Activated naive CD8-positive, alpha-beta T cell treated with anti-CD3 and anti-CD28 coated beads, Interleukin-2, amount 50 U/mL, for 16 hours (primary cell): ENCODE measurements around the gene PLEKHA7.

Source experiments
- DNase-seq: peaks from one replicate; pipeline ENCODE4 v3.0.0-alpha.2; 2020; ENCODE audit warnings: low read depth, low spot score

Gene PLEKHA7

DNA sequence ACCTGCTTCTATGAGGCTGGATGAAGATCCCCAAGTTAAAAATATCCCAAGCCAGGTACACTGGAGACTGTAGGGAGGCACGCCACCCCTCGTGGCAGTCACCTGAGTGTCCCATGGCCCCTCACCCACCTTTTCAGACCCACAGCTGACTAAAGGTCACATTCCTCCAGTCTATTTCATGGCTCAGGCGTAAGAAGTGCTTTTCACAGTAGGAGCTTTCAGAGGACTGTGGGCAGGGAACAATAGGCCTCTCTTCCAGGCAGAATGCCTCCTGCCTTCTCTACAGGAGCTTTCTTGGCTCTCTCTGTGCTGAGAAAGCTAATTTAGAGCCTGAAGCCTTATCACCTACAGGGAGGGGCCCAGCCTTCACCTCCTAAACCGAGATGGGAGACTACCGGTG lies 201.9 kb downstream of the PLEKHA7 start:
- DNase-seq: no peak

DNA sequence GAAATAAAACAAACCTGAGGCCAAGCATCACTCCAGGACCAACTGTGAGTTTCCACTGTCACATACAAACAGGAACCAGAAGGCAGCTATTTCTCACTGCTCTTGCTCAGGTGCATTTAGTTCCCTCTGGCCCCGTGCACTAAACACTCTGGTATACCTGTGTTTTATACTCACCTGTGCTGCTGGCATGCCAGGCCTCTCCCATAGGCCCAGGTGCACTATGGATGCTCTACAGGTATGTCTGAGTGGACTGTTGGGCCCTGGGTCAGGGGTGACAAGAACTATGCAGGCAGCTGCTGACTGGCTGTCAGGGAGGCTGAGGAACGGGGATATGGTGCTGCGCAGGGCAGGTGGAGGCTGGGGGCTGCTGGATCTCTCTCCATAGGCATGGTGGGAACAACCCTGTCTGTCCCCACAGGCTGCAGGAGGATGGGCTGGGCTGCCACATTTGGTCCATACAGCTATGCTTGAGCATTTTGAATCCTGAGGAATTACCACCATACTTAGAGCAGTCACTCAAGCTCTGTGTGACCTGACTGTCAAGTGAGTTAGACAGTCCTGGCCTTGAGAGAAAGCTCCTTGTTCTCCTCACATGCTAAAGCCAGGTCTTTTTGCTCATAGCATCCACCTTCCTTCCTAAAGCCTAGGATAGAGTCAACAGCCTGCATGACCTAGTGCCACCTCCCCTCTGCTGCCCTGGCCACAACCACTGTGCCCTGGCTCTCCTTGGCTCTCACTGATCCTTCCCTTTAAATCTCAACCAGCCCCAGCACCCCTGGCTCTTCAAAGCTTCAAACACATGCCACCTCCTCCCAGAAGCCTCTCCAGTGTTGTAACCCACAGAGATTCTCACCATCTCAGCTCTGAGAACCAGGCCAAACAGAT lies 202.8 kb downstream of the PLEKHA7 start:
- no peak for DNase-seq

DNA sequence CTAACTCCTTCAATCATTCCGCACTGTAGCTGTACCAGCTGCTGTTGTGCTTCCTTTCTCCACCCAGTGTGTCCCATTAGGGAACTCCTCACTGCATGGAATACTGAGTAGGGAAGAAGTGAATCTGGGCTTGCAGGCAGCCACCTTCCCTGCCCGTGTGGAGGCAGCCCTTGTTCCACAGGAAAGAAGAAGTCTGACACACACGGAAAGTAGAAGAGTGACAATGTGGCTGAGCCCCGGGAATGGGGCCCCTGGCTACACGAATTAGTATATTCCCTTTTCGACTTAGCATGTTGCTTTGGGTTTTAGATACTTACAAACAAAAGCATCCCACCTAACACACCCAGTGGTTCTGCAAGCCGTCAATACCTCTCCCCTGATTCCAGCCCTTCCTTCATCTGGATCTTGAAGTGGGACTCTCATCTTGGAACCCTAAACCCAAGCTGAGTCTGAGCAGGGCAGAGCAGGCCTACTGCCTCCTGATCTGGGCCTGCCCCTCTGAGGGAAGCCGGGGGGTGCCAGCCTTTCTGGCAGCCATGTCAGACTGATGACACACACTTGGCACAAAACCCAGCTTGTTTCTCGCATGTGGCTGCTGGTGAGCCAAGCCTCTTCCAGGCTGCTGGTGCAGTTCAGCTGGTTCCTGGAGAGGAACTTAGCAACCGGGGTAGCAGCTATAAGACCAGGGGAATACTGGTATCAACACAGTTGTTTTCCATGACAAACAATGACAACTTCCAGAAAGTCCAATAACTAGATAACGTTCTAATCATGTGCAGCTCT lies 204.1 kb downstream of the PLEKHA7 start:
- DNase-seq: no peak

DNA sequence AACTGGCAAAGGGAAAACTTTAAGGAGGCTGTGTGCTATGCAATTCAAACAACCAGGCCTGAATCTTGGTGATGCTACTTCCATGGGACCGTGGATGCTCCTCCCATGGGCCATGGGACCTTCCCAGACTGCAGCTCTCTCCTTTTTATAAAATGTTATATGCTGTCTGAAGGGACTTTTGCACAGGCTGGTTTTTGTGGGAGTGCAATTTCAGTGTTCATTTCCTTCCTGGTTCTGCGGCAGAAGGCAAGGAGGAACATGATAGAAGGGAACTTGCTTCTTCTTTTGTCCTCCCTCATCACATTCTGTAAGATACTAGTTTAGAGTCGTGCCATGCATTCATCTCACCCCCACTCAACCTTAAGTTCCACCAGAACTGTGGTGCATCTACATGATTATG lies 206.9 kb downstream of the PLEKHA7 start:
- DNase-seq: no peak

DNA sequence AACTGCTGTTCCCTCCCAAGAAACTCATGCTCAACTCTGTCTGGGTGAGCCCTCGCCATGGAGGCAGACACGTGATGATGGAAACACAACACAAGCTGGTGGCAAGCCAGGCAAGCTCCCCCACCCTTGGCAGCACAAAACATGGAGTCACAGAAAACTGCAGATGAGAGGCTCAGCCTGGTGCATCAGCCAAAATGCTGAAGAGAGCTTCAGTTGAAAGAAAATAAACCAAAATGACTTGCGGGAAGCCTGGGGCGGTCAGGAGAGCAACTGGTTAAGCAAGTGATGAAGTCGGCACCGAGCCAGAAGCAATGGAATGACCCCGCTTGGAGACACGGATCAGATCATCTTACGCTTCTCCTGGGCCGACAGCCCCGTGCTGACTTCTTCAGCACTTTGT lies 207.4 kb downstream of the PLEKHA7 start:
- no peak for DNase-seq

DNA sequence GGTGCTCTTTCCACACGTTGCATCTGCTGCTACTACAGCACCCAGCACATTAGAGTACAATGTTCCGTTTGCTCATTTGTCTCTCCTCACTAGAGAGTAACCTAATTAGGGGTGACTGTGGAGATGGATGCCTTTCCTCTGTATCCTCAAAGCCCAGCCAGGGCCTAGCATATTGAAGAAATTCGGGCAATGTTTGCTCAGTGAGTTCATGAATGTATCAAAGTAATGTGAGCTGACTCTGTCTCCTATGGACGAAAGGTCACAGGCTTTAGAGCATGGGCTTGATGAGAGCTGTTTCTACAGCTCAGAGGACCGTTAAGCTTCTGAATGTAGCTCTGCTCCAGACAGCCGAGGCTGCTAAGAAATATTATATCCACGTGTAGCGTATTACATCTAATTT lies 208.3 kb downstream of the PLEKHA7 start:
- DNase-seq: no peak

DNA sequence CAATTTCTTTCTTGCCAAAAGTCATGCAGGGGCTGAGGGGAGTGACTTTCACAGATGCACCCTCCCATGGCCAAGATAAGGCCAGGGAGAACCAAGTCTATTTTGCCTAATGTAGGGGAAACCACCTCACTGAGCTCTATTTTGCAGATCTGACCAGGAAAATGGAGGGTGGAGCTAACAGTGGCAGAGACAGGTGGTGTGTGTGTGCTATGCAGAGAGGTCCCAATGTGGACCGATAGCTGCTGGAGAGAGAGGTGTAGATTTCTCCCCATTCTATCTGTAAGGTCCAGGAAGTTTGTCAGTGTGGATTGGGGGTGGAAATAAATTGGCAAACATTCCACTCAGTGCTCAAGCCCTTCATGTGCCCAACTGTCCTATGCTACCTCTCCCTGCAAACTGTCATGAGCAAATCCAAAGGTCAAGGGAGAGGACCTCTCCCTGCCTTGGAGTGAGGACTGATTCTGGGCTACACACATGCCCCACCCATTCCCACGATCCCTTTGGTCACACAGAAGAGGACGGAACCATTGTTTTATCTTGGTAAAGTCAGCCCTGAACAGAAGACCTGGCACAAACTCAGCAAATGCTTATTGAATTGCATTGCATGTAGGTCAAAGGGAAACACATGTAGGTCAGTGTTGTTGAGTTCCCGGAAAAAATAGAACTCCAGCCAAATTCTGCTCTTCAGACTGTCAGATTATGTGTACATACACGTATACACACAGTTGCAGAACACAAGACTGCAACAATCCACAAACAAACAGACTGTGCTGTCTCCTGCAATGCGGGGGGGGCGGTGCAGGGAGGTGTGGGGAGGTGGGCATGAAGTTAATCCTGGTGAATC lies 209.9 kb downstream of the PLEKHA7 start:
- no peak for DNase-seq

DNA sequence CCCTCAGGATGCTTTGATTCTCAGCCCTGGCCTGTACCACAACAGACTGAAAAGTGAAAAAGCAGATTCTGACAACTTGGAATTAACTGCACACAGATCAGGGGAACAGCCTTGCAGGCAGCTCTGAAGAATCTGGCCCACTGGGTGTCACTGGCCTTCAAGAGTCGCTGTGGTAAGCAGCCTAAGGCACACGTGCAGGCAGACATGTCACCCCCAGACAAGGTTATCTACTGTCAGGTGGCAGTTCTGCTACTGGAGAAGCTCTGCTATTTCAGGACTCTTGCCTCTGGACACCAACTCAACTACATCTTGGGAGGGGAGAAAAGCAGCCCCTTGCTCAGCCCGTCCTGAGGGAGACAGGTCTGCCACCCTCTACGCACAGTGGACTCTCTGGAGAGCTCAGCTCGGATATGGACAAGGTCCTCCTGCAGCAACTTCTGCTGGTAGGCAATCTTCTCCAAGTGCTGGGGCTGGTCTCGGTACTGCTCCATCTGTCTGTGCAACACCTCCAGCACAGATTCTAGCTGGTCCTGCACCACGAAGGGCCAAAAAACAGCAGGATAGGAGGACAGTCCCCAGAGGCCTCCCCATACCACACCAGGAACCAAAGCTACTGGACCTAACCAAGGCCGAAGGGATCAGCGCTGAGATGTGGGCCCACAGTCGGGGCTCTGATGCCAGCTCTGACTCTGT lies 212.8 kb downstream of the PLEKHA7 start:
- no peak for DNase-seq

DNA sequence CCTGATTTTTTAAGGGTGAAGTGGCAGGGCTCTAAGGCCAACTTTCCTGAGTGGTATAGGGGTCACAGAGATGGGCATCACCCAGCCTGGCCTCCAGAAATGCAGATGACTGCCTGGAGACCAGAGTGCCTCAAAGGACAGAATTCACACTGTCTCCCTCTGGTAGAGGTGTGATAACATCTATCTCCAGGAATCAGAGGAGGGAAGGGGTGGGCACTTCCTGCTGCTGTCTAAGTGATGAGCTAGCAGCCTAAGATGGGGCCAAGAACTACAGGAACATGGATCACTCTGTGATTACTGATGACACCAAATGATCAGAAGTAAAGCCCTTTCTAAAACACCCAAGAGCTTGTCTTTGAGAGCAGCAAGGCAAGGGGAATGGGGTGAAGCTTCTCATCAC lies 213.8 kb downstream of the PLEKHA7 start:
- no peak for DNase-seq

DNA sequence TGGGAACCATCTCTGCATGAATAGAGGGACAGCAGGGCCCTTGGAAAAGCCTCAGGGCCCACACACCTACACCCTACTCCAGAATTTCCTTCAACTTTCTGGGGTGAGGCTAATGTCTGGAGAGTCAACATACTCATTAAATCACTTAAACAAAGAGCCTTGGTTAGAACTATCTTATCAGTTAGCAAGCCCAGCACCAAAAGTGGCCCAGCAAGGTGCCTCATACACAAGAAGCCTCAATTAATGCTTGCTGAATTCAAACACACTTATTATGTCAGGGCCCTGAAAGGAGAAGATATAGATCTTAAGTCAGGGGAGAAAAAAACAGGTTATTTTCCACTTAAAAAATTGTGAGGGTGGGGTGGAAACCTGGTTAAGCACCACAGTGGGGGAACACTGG lies 214.3 kb downstream of the PLEKHA7 start:
- no peak for DNase-seq

DNA sequence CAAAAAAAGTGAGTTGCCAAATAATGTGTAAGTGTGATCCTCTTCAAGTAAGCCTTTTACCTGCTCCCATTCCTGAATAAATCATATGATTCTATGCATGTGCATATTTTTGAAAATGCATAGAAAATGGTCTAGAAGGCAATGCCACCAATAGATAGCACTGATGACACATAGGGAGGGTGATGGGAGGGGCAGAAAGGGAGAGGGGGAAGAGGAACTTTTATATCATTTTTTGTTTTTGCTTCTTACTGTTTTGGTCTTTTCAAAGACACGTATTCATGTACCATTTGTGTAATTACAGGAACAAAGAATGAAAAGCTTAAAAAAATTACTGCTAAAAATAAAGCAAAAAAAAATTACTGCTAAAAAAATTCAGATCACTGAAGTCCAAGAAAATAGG lies 215.0 kb downstream of the PLEKHA7 start:
- DNase-seq: no peak

DNA sequence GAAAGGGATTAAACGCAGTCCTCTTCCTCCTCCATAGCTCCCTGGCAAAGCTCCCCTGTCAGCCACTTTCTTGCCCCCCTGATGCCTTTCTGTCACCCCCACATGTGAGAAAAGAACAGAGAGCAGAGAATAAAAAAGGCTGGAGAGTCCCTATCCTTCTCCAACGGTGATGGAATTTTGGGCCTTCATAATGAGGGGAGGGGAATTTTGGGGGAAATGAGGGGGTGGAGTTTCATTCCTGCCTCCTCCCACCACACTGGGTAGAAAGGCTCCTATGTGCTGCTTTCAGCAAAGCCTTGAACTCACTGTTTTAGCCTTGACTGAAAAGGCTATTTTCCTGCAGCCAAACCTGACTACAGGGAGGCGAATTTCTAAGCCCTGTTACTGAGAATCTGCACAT lies 216.4 kb downstream of the PLEKHA7 start:
- DNase-seq: no peak

DNA sequence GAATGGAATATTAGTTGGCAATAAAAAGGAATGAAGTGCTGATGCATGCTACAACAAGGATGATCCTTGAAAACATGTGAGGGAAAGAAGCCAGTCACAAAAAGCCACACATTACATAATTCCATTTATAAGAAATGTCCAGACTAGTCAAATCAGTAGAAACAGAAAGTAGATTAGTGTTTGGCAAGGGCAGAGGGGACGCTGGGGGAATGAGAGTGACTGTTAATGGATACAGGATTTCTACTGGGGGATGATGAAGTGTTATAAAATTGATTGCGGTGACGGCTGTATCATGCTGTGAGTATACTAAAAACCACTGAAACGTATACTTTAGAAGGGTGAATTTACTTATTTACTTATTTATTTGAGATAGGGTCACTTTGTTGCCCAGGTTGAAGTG lies 217.9 kb downstream of the PLEKHA7 start:
- DNase-seq: no peak

DNA sequence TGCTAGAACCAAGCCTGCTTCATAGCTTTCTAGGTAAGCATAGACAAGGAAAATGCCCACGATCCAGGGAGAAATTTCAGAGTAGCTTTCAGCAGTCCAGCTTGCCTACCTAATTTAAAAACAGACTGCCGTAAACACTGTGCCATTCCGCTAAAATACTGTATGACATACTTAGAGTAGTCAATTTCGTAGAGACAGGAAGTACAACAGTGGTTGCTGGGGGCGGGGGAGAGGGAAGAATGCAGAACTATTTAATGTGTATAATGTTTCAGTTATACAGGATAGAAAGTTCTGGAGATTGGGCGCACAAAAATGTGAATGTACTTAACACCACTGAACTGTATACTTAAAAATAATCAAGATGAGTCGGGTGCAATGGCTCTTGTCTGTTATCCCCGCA lies 219.1 kb downstream of the PLEKHA7 start:
- DNase-seq: no peak

DNA sequence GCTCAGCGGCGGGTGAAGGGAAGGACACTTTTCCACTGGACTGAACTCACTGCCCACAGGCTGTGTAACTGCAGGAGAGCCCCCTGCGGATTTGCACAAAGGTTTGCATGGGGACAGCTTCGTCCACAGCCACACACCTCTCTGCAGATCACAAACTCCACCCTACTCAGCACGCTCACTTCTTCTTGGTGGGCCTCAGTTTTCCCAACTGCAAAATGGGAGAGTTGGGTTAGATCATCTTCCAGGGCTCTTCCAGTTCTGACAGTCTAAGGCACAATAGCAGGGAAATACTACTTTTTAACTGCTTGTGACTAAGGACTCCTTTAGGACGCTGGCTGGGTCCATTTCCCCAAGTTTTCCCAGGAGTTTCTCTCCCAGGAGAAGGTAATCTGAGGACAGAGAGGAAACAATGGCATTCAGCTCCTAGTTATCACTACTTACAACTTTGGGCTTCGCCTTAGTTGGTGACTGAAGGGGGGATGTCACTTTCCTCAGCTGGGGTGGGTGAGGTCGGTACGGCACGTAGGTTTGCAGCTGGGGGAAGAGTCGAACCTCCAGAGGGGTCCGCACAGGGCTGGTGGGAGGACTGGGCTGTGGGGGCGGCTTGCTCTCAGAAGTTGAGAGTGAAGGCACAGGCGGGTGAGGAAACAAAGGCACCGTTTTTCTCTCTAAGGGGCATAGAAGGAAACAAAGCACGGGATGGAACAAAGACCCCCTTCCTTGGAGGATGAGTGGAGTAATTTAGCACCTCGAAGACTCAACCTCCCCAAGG lies 220.0 kb downstream of the PLEKHA7 start:
- DNase-seq: no peak

DNA sequence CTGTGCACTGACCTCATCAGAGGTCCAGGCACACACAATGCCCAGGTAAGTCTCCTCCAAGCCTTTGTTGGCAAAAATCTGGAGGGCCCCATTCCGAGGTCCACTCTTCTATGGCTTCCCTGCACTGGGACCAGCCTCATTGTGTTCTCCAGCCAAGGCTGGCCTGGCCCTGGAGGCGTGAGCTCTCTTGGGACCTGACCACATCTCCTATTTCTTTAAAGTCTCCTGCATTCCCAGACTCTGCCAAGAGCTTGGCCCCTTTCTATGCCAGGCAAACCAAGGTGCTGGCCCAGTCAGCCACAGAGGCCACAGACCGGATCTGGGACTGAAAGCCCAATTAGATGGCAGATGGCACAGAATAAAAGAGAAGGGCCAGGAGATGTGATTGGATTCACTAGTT lies 220.7 kb downstream of the PLEKHA7 start:
- DNase-seq: no peak

DNA sequence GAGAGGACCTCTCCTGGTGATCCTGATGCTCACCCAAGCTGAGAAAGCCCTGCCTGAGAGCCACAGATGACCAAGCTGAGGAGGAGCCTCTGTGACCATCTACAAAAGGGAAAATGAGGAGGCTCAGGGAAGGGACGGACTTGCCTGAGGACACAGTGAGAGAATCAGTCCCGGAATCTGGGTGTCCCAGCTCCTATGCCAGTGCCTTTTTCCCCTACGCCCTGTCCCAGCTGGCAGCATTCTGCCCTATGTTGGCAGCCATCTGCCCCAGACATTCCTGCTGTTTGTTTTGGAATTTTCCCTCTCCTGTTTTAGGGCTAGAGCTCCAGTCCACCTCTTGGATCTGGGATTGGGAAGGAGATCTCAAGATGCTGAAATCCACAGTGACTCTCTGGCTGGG lies 221.2 kb downstream of the PLEKHA7 start:
- no peak for DNase-seq

DNA sequence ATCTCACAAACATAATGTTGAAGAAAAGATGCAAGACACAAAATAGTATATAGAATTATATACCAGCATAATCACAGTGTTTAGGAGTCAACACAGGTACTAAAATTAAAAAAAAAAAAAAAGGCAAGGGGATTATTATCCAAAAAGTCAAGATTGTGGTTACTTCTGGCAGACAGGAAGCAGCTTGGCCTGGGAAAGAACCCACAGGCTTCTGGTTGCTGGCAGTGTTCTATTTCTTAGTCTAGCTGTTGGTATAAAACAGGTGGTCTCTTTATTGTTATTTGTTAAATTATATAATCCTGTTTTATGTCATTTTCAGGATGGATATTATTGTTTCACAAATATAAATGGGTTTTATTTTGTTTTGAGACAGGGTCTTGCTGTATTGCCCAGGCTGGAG lies 221.8 kb downstream of the PLEKHA7 start:
- no peak for DNase-seq

DNA sequence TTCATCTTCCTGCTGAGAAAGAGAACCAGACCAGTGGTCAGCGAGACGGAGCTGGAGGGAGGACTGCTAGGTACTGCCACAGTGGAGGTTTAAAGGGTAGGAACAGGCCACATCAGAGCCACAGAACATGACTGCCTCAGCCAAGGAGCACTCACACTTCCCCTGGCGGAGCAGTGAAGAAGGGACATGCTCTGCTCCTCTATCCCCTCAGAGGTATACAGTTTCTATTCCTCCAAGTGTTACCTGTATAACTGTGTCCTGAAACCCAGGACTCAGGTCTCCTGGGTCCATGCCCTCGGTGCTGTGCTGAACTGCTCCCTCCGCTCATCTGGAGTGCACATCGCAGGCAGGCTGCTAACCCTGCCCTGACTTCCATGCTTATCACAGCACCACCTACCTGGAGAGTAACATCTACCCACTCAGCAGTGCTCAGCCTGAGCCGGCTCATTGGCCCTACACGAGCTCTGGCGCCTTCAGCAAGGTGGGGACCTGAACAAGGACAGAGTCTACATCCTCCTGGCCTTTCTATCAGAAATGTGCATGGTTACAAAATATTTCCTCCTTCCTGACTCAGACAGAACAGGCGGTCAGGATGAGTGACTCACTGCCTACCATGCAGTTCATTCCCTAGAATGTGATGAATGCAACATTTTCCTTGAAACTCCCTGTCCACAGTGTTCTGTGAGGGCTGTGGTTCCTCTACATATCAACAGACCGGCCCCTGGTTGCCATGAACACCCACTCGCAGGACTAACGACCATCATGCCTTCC lies 222.8 kb downstream of the PLEKHA7 start:
- no peak for DNase-seq
